ENCODE data around the gene CELSR3.

CELSR3 gene

GRCh38 chr3:48633743-48634142 is 28.9 kb downstream of the CELSR3 start:
- DNase-seq, result no peak

GRCh38 chr3:48633256-48633655 is 29.4 kb downstream of the CELSR3 start:
- DNase-seq, result no peak

- DNase-seq, result no peak
Observed at GRCh38 chr3:48631516-48632448, 30.9 kb downstream of the CELSR3 start.

GRCh38 chr3:48630833-48631232 is 31.9 kb downstream of the CELSR3 start:
- no peak for DNase-seq

GRCh38 chr3:48630407-48630806 is 32.3 kb downstream of the CELSR3 start:
- DNase-seq, result no peak

GRCh38 chr3:48629894-48630293 is 32.8 kb downstream of the CELSR3 start:
- DNase-seq, result no peak

- DNase-seq, result no peak
Observed at GRCh38 chr3:48628277-48629017, 34.2 kb downstream of the CELSR3 start.

- no peak for DNase-seq
Observed at GRCh38 chr3:48625600-48625999, 37.1 kb downstream of the CELSR3 start.

GRCh38 chr3:48624767-48625166 is 37.9 kb downstream of the CELSR3 start:
- DNase-seq, result no peak

GRCh38 chr3:48623851-48624547 is 38.7 kb downstream of the CELSR3 start:
- DNase-seq, result no peak

GRCh38 chr3:48621461-48621869 is 41.2 kb downstream of the CELSR3 start, which contains the start of gene TMEM89:
TSS of gene TMEM89 (minus strand) at chr3:48621769. CDS start at chr3:48621756, 13 bp downstream.
- DNase-seq, result no peak

- DNase-seq, result no peak
Observed at GRCh38 chr3:48619541-48620524, 42.9 kb downstream of the CELSR3 start.

- no peak for DNase-seq
Observed at GRCh38 chr3:48617559-48617958, 45.1 kb downstream of the CELSR3 start.

GRCh38 chr3:48614044-48614443 is 48.6 kb downstream of the CELSR3 start:
- DNase-seq, result peak; percentile 95

- DNase-seq, result no peak
Observed at GRCh38 chr3:48612309-48612708, 50.4 kb downstream of the CELSR3 start.

- peak; percentile 92 for DNase-seq
Observed at GRCh38 chr3:48609088-48610005, 53.3 kb downstream of the CELSR3 start, which contains the start of gene UQCRC1. TSS of gene UQCRC1 (minus strand) at chr3:48609646. CDS start at chr3:48609620, 26 bp downstream.

- DNase-seq, result no peak
Observed at GRCh38 chr3:48607519-48607918, 55.2 kb downstream of the CELSR3 start.

GRCh38 chr3:48601622-48601994 is 61.1 kb downstream of the CELSR3 start:
- DNase-seq, result no peak

GRCh38 chr3:48600711-48601621 is 61.7 kb downstream of the CELSR3 start:
- no peak for DNase-seq

All from HCEC 1CT (cell line).